ENCODE data around the gene LTBP1.

GRCh38 chr2:32904751-32905150, 42.0 kb upstream of the LTBP1 start:
- TF ChIP-seq CTCF (IDR thresholded peaks at IDR 0.05) (no peak), POLR2A (IDR thresholded peaks at IDR 0.05) (no peak), POLR2AphosphoS5 (IDR thresholded peaks at IDR 0.05) (no peak)

Data from breast epithelium (tissue), 3 donors.